ENCODE data around the gene GMDS. TPM values are rescaled to one million over a fixed set of nuclear protein-coding genes. Genes with fewer than 3 reads are reported as not detected.

The GMDS gene
- total RNA-seq, 1 experiment from 2014 or later = 27.6 TPM

DNA sequence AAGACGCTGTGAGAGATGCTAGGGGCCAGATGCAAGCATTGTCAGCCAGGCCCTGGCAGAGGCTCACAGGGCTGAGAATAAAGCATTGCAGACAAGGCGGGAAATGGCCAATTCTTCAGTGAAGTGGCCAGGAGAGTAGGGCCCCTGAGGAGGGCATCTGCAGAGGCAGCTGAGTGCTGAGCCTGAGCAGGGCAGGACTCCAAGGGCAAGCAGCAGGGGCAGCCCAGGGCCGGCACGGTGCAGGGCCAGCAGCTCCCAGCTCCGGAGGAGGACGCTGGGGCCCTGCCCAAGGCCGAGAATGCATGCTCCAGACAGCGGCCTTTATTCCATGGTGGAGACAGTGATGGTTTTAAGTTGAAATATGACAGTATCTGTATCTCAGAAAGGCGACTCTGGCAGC is 330.2 kb downstream of the GMDS start:
- Histone ChIP-seq H2BK120ac (ENCODE audit: low read depth, low read length, poor library complexity, severe bottlenecking) (no peak overlapping the region), H3K9me3 (ENCODE audit: control insufficient read depth, low read depth, low read length) (no peaks in the 10 kb centered on the region), H4K8ac (replicated peaks; ENCODE audit: insufficient read length, low read depth, low read length) (no peak overlapping the region), H3K27me3 (ENCODE audit: insufficient read depth, low read length) (no peaks in the 10 kb centered on the region), H3T11ph (ENCODE audit: low read length) (no peak overlapping the region), H2AK5ac (ENCODE audit: insufficient read length, low read length) (no peak overlapping the region), H2BK15ac (ENCODE audit: low read depth, low read length) (no peak overlapping the region), H3K9ac (ENCODE audit: extremely low read depth, insufficient read length, low read length) (no peak overlapping the region), H3K4ac (ENCODE audit: low read depth, low read length) (no peak overlapping the region), H3K27ac (ENCODE audit: insufficient read length, low read depth, low read length) (no peak overlapping the region), H4K20me1 (ENCODE audit: control insufficient read depth, insufficient read depth, insufficient read length) (no peaks in the 10 kb centered on the region), H3K4me2 (ENCODE audit: insufficient read depth, insufficient read length, low read length) (no peak overlapping the region), H3K56ac (ENCODE audit: insufficient read length, low read depth, low read length) (no peak overlapping the region), H3K18ac (ENCODE audit: insufficient read length, low read depth, low read length) (no peak overlapping the region), H3K14ac (ENCODE audit: insufficient read depth, low read length) (no peak overlapping the region), H3K79me2 (ENCODE audit: insufficient read depth, low read length) (no peaks in the 10 kb centered on the region), H3K23me2 (ENCODE audit: insufficient read length, low read depth, low read length, poor library complexity, severe bottlenecking) (no peaks in the 10 kb centered on the region), H2BK5ac (ENCODE audit: insufficient read length, low read length) (no peak overlapping the region), H3K79me1 (ENCODE audit: insufficient read depth, low read depth, low read length, poor library complexity, severe bottlenecking) (no peaks in the 10 kb centered on the region), H3K4me1 (ENCODE audit: insufficient read depth, low read length) (peaks cover 3% of the 10 kb centered on the region; the same call in 1 of the 2 replicates), H4K5ac (ENCODE audit: insufficient read length, low read depth, low read length) (no peak overlapping the region), H4K91ac (ENCODE audit: insufficient read length, low read depth, low read length) (no peak overlapping the region), H2AFZ (ENCODE audit: low read length) (no peak overlapping the region), H3K23ac (ENCODE audit: insufficient read length, low read depth, low read length) (no peak overlapping the region), H2BK20ac (ENCODE audit: low read depth, low read length, poor library complexity, severe bottlenecking) (no peak overlapping the region), H2BK12ac (ENCODE audit: insufficient read length, low read depth, low read length) (no peak overlapping the region)
- Mint-ChIP-seq H3K36me3 (ENCODE audit: insufficient read depth in 1 of 3, low read depth in 3 of 3) (peaks cover 0 to 2% (median 0%) of the 10 kb centered on the region in 3 experiments; a peak in 1 of 7 replicates), H3K27ac (no peak overlapping the region), H3K4me3 (no peak overlapping the region), H3K27me3 (ENCODE audit: low read depth) (no peaks in the 10 kb centered on the region), H3K4me1 (peaks cover 24 to 26% of the 10 kb centered on the region in 2 experiments), H3K9me3 (no peaks in the 10 kb centered on the region)
- TF ChIP-seq, protein P1, sequence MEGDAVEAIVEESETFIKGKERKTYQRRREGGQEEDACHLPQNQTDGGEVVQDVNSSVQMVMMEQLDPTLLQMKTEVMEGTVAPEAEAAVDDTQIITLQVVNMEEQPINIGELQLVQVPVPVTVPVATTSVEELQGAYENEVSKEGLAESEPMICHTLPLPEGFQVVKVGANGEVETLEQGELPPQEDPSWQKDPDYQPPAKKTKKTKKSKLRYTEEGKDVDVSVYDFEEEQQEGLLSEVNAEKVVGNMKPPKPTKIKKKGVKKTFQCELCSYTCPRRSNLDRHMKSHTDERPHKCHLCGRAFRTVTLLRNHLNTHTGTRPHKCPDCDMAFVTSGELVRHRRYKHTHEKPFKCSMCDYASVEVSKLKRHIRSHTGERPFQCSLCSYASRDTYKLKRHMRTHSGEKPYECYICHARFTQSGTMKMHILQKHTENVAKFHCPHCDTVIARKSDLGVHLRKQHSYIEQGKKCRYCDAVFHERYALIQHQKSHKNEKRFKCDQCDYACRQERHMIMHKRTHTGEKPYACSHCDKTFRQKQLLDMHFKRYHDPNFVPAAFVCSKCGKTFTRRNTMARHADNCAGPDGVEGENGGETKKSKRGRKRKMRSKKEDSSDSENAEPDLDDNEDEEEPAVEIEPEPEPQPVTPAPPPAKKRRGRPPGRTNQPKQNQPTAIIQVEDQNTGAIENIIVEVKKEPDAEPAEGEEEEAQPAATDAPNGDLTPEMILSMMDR (conservative IDR thresholded peaks at IDR 0.05) = no peak
- WGBS (ENCODE audit: extremely low coverage, insufficient read length, low lambda C conversion rate) = no CpG with 5 or more reads among the region's 9 CpGs
- no peak for DNase-seq
